IMR-90 (cell line): ENCODE results near the gene USH2A. TPM values are rescaled to one million over a fixed set of nuclear protein-coding genes. Genes with fewer than 3 reads are reported as not detected.

Experiments
- ATAC-seq: fragments of 200-7000 bp; cut with Tn5 transposase; 2 replicates; pipeline ENCODE4 v1.9.1; 2020; ENCODE audit warnings: low read depth, mild to moderate bottlenecking, moderate library complexity
- BruUV-seq: library from RNA; stranded (reverse); fragments of 400-500 nt; replicated peaks from 2 replicates; lab custom pipeline; 2021; lab: Mats Ljungman, UMichigan
- CTCF ChIA-PET: fragments of 300-600 bp; formaldehyde crosslinking; extraction: SDS; loops from one replicate; lab custom pipeline; 2021; ENCODE audit warnings: antibody characterized with exemption; lab: Yijun Ruan, JAX
- POLR2A ChIA-PET: fragments of 300-600 bp; sonication (Branson Sonifier 250); formaldehyde crosslinking; loops from one replicate; lab custom pipeline; 2022; ENCODE audit warnings: antibody characterized with exemption; ENCODE audit not compliant: unreplicated experiment; lab: Charles Lee
- DNase-seq: peaks from one replicate; pipeline ENCODE4 v3.0.0; 2013
- H2AFZ ChIP-seq: replicated peaks from 2 replicates; pipeline ENCODE3; 2013; ENCODE audit warnings: low read length, mild to moderate bottlenecking; ENCODE audit not compliant: poor library complexity
- H2AK5ac ChIP-seq: 2 replicates; pipeline ENCODE4 v1.6.1; 2013; ENCODE audit warnings: low read depth, low read length, inconsistent platforms
- H2AK9ac ChIP-seq: replicated peaks from 2 replicates; pipeline ENCODE3; 2013; ENCODE audit warnings: mild to moderate bottlenecking, low read depth, low read length, moderate library complexity; ENCODE audit not compliant: poor library complexity
- H2BK120ac ChIP-seq: 2 replicates; pipeline ENCODE4 v1.6.1; 2013; ENCODE audit warnings: low read depth, low read length, inconsistent platforms
- H2BK15ac ChIP-seq: 3 replicates; pipeline ENCODE4 v1.6.1; 2013; ENCODE audit warnings: low read depth, low read length, inconsistent platforms
- H2BK20ac ChIP-seq: 2 replicates; pipeline ENCODE4 v1.6.1; 2013; ENCODE audit warnings: low read depth, mild to moderate bottlenecking, inconsistent platforms, low read length, moderate library complexity
- H2BK5ac ChIP-seq: 2 replicates; pipeline ENCODE4 v1.6.1; 2013; ENCODE audit warnings: mild to moderate bottlenecking, low read depth, low read length, inconsistent platforms; ENCODE audit not compliant: poor library complexity, severe bottlenecking
- H3K14ac ChIP-seq: replicated peaks from 2 replicates; pipeline ENCODE4 v1.6.1; 2013; ENCODE audit warnings: low read depth, low read length, inconsistent platforms
- H3K18ac ChIP-seq: 2 replicates; pipeline ENCODE4 v1.6.1; 2013; ENCODE audit warnings: low read depth, low read length, control low read depth
- H3K23ac ChIP-seq: 2 replicates; pipeline ENCODE4 v1.6.1; 2013; ENCODE audit warnings: low read depth, low read length, inconsistent platforms
- H3K27ac ChIP-seq: 2 replicates; pipeline ENCODE4 v1.5.1; 2013; ENCODE audit warnings: mild to moderate bottlenecking, control low read depth, low read length; ENCODE audit not compliant: insufficient read depth
- H3K27me3 ChIP-seq: 2 replicates; pipeline ENCODE4 v1.6.1; 2013; ENCODE audit warnings: low read length; ENCODE audit not compliant: control insufficient read depth, insufficient read depth
- H3K36me3 ChIP-seq: 2 replicates; pipeline ENCODE4 v1.6.1; 2013; ENCODE audit warnings: low read length, mixed read lengths; ENCODE audit not compliant: control insufficient read depth, insufficient read depth
- H3K4ac ChIP-seq: 2 replicates; pipeline ENCODE4 v1.6.1; 2013; ENCODE audit warnings: low read depth, low read length, inconsistent platforms
- H3K4me1 ChIP-seq: 2 replicates; pipeline ENCODE4 v1.6.1; 2013; ENCODE audit warnings: low read length, mixed read lengths; ENCODE audit not compliant: control insufficient read depth, insufficient read depth
- H3K4me2 ChIP-seq: 2 replicates; pipeline ENCODE4 v1.6.1; 2013; ENCODE audit warnings: low read depth, mild to moderate bottlenecking, control low read depth, low read length, moderate library complexity
- H3K4me3 ChIP-seq: 2 replicates; pipeline ENCODE4 v1.5.1; 2013; ENCODE audit warnings: low read depth, mild to moderate bottlenecking, control low read depth, low read length, moderate library complexity; ENCODE audit not compliant: insufficient read depth
- H3K56ac ChIP-seq: 2 replicates; pipeline ENCODE4 v1.6.1; 2013; ENCODE audit warnings: low read length, inconsistent platforms; ENCODE audit not compliant: insufficient read depth; ENCODE audit errors: extremely low read depth
- H3K79me1 ChIP-seq, 2 experiments: 2 replicates each; pipeline ENCODE4 v1.6.1; 2013; ENCODE audit warnings: low read length in 2 of 2, inconsistent platforms in 1 of 2, low read depth in 1 of 2
- H3K9ac ChIP-seq: 2 replicates; pipeline ENCODE4 v1.6.1; 2013; ENCODE audit warnings: low read depth, low read length, control low read depth
- H3K9me1 ChIP-seq: 2 replicates; pipeline ENCODE4 v1.6.1; 2013; ENCODE audit warnings: low read length, inconsistent platforms; ENCODE audit not compliant: insufficient read depth
- H3K9me3 ChIP-seq: 2 replicates; pipeline ENCODE4 v1.6.1; 2013; ENCODE audit warnings: low read length; ENCODE audit not compliant: control insufficient read depth, insufficient read depth
- H4K20me1 ChIP-seq: 2 replicates; pipeline ENCODE4 v1.6.1; 2013; ENCODE audit warnings: low read length, inconsistent platforms; ENCODE audit not compliant: insufficient read depth
- H4K5ac ChIP-seq: 2 replicates; pipeline ENCODE4 v1.6.1; 2013; ENCODE audit warnings: mild to moderate bottlenecking, low read depth, low read length, control low read depth
- H4K8ac ChIP-seq, 2 experiments: 2 replicates each; pipeline ENCODE4 v1.6.1; 2013; ENCODE audit warnings: low read depth in 2 of 2, low read length in 2 of 2, control low read depth in 1 of 2, inconsistent platforms in 1 of 2
- H4K91ac ChIP-seq: 2 replicates; pipeline ENCODE4 v1.6.1; 2013; ENCODE audit warnings: low read depth, low read length, inconsistent platforms; ENCODE audit not compliant: insufficient read depth
- BHLHE40 ChIP-seq: fragments of 150-350 bp; IDR thresholded peaks from 2 replicates; pipeline ENCODE4 v1.6.1; 2016; ENCODE audit warnings: mild to moderate bottlenecking, low read depth, low read length
- CEBPB ChIP-seq: IDR thresholded peaks from 2 replicates; pipeline ENCODE4 v1.6.1; 2012; ENCODE audit warnings: low read depth, low read length, improper control_type of control experiment
- CHD1 ChIP-seq: IDR thresholded peaks from 2 replicates; pipeline ENCODE4 v1.6.1; 2012; ENCODE audit warnings: low read depth, low read length, improper control_type of control experiment
- ELK1 ChIP-seq: fragments of 150-350 bp; IDR thresholded peaks from 2 replicates; pipeline ENCODE4 v1.6.1; 2016; ENCODE audit warnings: low read depth, mild to moderate bottlenecking, low read length, moderate library complexity, borderline replicate concordance
- FOS ChIP-seq: fragments of 150-350 bp; IDR thresholded peaks from 2 replicates; pipeline ENCODE4 v1.6.1; 2016; ENCODE audit warnings: low read depth, low read length
- MAFK ChIP-seq: IDR thresholded peaks from 2 replicates; pipeline ENCODE4 v1.6.1; 2012; ENCODE audit warnings: low read depth, low read length, improper control_type of control experiment
- MAZ ChIP-seq: IDR thresholded peaks from 2 replicates; pipeline ENCODE4 v1.6.1; 2012; ENCODE audit warnings: low read depth, mild to moderate bottlenecking, low read length, improper control_type of control experiment, moderate library complexity, borderline replicate concordance
- MXI1 ChIP-seq: IDR thresholded peaks from 2 replicates; pipeline ENCODE4 v1.6.1; 2012; ENCODE audit warnings: low read depth, mild to moderate bottlenecking, low read length, moderate library complexity, borderline replicate concordance
- NFE2L2 ChIP-seq: fragments of 150-350 bp; IDR thresholded peaks from 2 replicates; pipeline ENCODE4 v1.6.1; 2016; ENCODE audit warnings: low read depth, mild to moderate bottlenecking, low read length
- POLR2A ChIP-seq: IDR thresholded peaks from 2 replicates; pipeline ENCODE4 v1.6.1; 2012; ENCODE audit warnings: mild to moderate bottlenecking, low read depth, low read length
- RAD21 ChIP-seq: IDR thresholded peaks from 2 replicates; pipeline ENCODE4 v1.6.1; 2012; ENCODE audit warnings: low read length, improper control_type of control experiment
- RCOR1 ChIP-seq: IDR thresholded peaks from 2 replicates; pipeline ENCODE4 v1.6.1; 2012; ENCODE audit warnings: mild to moderate bottlenecking, low read length, improper control_type of control experiment; ENCODE audit not compliant: insufficient replicate concordance
- RFX5 ChIP-seq: IDR thresholded peaks from 2 replicates; pipeline ENCODE4 v1.8.0; 2012; ENCODE audit warnings: low read depth, mild to moderate bottlenecking, low read length, moderate library complexity
- SMC3 ChIP-seq: fragments of 150-350 bp; IDR thresholded peaks from 2 replicates; pipeline ENCODE4 v1.6.1; 2016; ENCODE audit warnings: low read depth, mild to moderate bottlenecking, antibody characterized with exemption, low read length, moderate library complexity
- WGBS, 2 experiments: methylation state at CpG; one replicate each; pipeline versions ENCODE4 v1.1.5 to v1.1.7; 2013; ENCODE audit warnings: missing lambda C conversion rate in 2 of 2; ENCODE audit not compliant: insufficient read length in 1 of 2; ENCODE audit errors: extremely low coverage in 2 of 2; 5-methylcytosine and 5-hydroxymethylcytosine counted together
- dilution Hi-C: fragments of 300-500 bp; cut with HindIII; formaldehyde crosslinking; loops from one replicate; pipeline ENCODE4 v1.14.3; 2018; ENCODE audit warnings: low sequenced_read_pairs; ENCODE audit not compliant: unreplicated experiment
- in situ Hi-C: fragments of 300-500 bp; cut with MboI; formaldehyde crosslinking; loops from 3 replicates; pipeline ENCODE4 v1.14.3; 2019; ENCODE audit warnings: low sequenced_read_pairs, inconsistent platforms, mixed read lengths
- intact Hi-C: fragments of 100-400 bp; cut with micrococcal nuclease; formaldehyde crosslinking; loops from 2 replicates; pipeline ENCODE4 v1.10.0; 2022
- polyA plus RNA-seq, 3 experiments: library from polyadenylated mRNA; depleted of rRNA; stranded (reverse); fragments of >200 nt; gene quantifications; 2 replicates each; pipeline ENCODE4 v1.2.3, GENCODE V29; 2012; ENCODE audit warnings: low replicate concordance in 1 of 3
- total RNA-seq: library from RNA; depleted of rRNA; stranded (reverse); fragments of >200 nt; gene quantifications from 2 replicates; pipeline ENCODE4 v1.2.3, GENCODE V29; 2012
- TF ChIP-seq, protein P1 (sequence below): fragments of 150-350 bp; IDR thresholded peaks from 2 replicates; pipeline ENCODE4 v1.6.1; 2017; ENCODE audit warnings: mild to moderate bottlenecking, antibody characterized with exemption, low read length, low read depth
- TF ChIP-seq, protein P2 (sequence below): conservative IDR thresholded peaks from 2 replicates; pipeline ENCODE4 v1.5.1; 2012; ENCODE audit warnings: mild to moderate bottlenecking, low read depth, low read length, improper control_type of control experiment

Gene USH2A
- total and polyA plus RNA-seq, 2 of the 4 experiments (the other 2 are of a cell fraction) = under 0.01 to 0.02 TPM

GRCh38 chr1:216258386-216258785, 164.9 kb downstream of the USH2A start:
- H3K14ac ChIP-seq = no peak overlapping the region
- H2BK5ac ChIP-seq = no peak overlapping the region
- H3K4me3 ChIP-seq = no peak overlapping the region
- no peak overlapping the region for H2BK120ac ChIP-seq
- no peaks in the 10 kb centered on the region for H3K79me1 ChIP-seq
- H3K36me3 ChIP-seq = no peaks in the 10 kb centered on the region
- H3K4ac ChIP-seq = no peak overlapping the region
- no CpG with 5 or more reads among the region's 3 CpGs for WGBS, 2 experiments
- no peak overlapping the region for H2BK15ac ChIP-seq
- no peak overlapping the region for H3K27ac ChIP-seq
- no peaks in the 10 kb centered on the region for H4K20me1 ChIP-seq
- H3K9me1 ChIP-seq = no peaks in the 10 kb centered on the region
- H3K18ac ChIP-seq = no peak overlapping the region
- no peak overlapping the region for H4K5ac ChIP-seq
- no peak overlapping the region for H2AFZ ChIP-seq
- no peak overlapping the region for H3K23ac ChIP-seq
- ChIA-PET CTCF (no interaction called here), POLR2A (no interaction called here)
- DNase-seq (no peak), ATAC-seq (no peak)
- intact Hi-C loops (no loop called here), dilution Hi-C loops (no loop called here), in situ Hi-C loops (no loop called here)
- TF ChIP-seq MXI1 (no peak), FOS (no peak), BHLHE40 (no peak), MAFK (no peak), RAD21 (no peak), CHD1 (no peak), MAZ (no peak), RCOR1 (no peak), CEBPB (no peak), NFE2L2 (no peak), SMC3 (no peak), ELK1 (no peak), RFX5 (no peak), POLR2A (no peak)
- TF ChIP-seq, protein P1, sequence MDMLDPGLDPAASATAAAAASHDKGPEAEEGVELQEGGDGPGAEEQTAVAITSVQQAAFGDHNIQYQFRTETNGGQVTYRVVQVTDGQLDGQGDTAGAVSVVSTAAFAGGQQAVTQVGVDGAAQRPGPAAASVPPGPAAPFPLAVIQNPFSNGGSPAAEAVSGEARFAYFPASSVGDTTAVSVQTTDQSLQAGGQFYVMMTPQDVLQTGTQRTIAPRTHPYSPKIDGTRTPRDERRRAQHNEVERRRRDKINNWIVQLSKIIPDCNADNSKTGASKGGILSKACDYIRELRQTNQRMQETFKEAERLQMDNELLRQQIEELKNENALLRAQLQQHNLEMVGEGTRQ = no peak
- TF ChIP-seq, protein P2, sequence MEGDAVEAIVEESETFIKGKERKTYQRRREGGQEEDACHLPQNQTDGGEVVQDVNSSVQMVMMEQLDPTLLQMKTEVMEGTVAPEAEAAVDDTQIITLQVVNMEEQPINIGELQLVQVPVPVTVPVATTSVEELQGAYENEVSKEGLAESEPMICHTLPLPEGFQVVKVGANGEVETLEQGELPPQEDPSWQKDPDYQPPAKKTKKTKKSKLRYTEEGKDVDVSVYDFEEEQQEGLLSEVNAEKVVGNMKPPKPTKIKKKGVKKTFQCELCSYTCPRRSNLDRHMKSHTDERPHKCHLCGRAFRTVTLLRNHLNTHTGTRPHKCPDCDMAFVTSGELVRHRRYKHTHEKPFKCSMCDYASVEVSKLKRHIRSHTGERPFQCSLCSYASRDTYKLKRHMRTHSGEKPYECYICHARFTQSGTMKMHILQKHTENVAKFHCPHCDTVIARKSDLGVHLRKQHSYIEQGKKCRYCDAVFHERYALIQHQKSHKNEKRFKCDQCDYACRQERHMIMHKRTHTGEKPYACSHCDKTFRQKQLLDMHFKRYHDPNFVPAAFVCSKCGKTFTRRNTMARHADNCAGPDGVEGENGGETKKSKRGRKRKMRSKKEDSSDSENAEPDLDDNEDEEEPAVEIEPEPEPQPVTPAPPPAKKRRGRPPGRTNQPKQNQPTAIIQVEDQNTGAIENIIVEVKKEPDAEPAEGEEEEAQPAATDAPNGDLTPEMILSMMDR = no peak
- no peaks in the 10 kb centered on the region for H3K4me1 ChIP-seq
- no TSS peak for BruUV-seq
- no peak overlapping the region for H3K4me2 ChIP-seq
- H3K9me3 ChIP-seq = no peaks in the 10 kb centered on the region
- H3K9ac ChIP-seq = no peak overlapping the region
- H3K56ac ChIP-seq = no peak overlapping the region
- H4K91ac ChIP-seq = no peak overlapping the region
- no peaks in the 10 kb centered on the region for H3K27me3 ChIP-seq
- no peak overlapping the region for H2BK20ac ChIP-seq
- H2AK5ac ChIP-seq = no peak overlapping the region
- no peak overlapping the region for H2AK9ac ChIP-seq
- no peak overlapping the region for H4K8ac ChIP-seq
